Embryonic facial prominence (tissue), 1 donor: ENCODE data around the gene ARID5A.
"Not testable (repeated sequence)": the region's sequence is repeated elsewhere in the genome, so short reads cannot be mapped to it uniquely, and the experiment has no call there.

ENCODE experiments used
- DNase-seq: peaks from one replicate; pipeline ENCODE4 v3.0.0-alpha.2; 2016; ENCODE audit errors: extremely low spot score

ARID5A gene, protein sequence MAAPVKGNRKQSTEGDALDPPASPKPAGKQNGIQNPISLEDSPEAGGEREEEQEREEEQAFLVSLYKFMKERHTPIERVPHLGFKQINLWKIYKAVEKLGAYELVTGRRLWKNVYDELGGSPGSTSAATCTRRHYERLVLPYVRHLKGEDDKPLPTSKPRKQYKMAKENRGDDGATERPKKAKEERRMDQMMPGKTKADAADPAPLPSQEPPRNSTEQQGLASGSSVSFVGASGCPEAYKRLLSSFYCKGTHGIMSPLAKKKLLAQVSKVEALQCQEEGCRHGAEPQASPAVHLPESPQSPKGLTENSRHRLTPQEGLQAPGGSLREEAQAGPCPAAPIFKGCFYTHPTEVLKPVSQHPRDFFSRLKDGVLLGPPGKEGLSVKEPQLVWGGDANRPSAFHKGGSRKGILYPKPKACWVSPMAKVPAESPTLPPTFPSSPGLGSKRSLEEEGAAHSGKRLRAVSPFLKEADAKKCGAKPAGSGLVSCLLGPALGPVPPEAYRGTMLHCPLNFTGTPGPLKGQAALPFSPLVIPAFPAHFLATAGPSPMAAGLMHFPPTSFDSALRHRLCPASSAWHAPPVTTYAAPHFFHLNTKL

GRCh38 chr2:96536445-96537065 is at the start of gene ARID5A:
Gene ARID5A (plus strand): TSS chr2:96536752. CDS start chr2:96536827, 75 bp downstream.
- peak; percentile 79 for DNase-seq

DNA sequence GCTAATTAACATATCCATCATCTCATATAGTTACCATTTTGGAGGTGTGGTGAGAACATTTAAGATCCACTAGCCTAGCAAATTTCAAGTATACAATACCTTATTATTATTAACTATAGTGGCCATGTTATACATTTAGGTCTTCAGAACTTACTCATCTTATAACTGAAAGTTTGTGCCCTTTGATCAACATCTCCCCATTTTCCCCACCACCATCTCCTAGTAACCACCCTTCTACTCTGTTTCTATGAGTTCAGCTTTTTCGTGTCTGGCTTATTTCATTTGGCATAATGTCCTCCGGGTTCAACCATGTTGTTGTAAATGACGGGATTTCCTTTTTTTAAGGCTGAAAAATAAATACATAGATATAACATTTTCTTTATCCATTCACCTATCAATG is 47.3 kb upstream of the ARID5A start:
- DNase-seq, result no peak

- no peak for DNase-seq
Measured at GRCh38 chr2:96489663-96490062, 46.9 kb upstream of the ARID5A start.

GRCh38 chr2:96491860-96492497 is 44.6 kb upstream of the ARID5A start:
- DNase-seq, result no peak

DNA sequence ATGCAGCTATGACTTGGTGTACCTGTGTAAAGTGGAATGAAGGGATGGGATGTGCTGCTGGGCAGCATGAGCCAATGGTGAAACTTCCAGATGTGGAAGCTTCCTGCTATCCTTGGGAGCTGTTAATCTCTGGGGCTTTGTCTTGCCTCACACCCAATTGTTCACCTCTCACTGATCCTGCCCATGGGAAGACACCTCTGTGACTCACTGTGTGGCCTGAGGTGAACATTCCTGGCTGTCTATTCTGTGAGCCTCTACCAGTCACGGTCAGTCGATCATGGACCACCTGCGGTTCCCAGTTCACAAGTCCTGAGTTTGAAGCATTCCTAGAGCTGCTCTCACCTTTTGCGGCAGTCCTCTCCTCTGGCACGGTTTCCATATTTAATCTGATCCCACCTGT is 43.5 kb upstream of the ARID5A start:
- no peak for DNase-seq

GRCh38 chr2:96494188-96494587 is 42.4 kb upstream of the ARID5A start:
- no peak for DNase-seq

DNA sequence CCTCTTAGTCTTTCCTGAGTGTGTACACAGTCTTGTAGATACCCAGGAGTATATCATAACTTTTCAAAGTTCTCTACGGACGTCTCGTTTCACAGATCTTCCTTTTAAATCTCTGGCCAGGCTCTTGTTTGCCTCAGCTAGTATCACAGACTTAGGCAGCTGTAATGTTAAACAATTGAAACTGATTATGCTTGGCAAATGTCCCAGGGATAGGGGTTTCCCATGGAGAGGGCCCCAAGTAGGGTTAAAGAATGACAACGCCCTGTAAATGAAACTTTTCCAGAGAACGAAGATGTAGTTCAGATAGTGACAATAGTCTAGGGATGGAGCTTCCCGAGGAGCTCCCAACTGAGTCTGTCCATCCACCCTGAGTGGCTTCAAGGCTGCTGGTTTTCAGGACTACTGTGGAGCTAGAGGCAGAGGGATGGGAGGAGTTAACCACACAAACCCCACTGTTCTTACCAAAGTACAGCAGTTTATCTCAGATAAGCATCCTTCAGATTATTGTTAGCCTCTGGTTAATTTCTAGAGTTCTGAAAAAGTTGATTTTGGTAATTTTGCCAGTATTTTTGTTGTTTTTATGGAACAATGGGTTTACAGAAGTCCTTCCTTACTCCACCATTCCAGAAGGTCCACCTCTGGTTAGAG is 40.4 kb upstream of the ARID5A start:
- no peak for DNase-seq

- no peak for DNase-seq
Measured at GRCh38 chr2:96498021-96498431, 38.5 kb upstream of the ARID5A start.

GRCh38 chr2:96498611-96499010 is 37.9 kb upstream of the ARID5A start:
- DNase-seq, result not testable (repeated sequence)

- no peak for DNase-seq
Measured at GRCh38 chr2:96499061-96499960, 37.2 kb upstream of the ARID5A start.

DNA sequence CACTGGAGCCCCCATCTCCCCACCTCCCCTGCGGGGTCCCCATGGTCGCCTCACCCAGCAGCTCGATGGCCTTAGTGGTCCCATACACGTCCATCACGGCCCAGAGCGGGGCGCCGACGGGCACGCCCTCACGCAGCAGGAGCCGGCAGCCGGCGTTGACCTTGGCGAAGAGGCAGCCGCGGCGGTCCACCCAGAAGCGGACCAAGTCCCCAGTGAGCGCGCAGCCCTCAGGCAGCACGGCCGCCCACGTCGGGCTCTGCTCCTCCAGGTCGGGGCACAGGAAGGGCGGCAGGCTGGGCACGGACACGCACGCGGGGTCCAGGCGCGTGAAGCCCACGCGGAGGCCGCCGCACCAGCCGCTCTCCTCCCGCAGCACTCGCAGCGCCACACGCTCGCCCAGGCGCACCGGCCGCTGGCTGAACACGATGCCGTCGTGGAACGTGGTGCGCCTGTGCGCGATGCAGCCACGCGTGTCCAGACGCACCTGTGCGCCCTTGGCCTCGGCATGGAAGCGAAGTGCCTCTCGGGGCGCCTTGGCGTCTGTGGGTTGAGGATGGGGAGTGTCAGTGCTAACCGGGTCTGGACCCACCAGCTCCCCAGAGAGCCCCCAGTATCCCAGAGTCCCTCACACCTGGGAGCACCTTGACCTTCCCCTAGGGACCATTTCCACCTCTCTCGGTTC is 36.0 kb upstream of the ARID5A start:
- DNase-seq, result no peak

DNA sequence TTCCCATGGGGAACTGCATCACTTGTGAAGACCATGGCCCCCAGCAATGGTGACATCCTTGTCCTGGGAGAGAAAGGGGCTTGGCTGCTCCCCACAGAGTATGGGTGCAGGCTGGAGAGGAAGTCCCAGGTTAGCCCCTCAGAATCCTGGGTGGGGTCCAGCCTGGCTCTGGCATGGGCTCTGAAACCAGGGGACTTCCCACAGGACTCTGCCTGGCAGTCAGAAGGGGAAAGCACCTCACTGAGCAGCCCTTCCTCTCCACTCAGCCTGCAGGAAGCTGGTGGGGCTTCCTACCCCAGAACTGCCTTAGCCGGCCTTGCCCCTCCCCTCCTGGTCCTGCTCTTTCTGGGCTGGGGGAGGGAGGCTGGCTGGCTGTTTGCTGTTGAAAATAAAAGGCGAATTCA is 35.1 kb upstream of the ARID5A start:
- DNase-seq, result no peak

DNA sequence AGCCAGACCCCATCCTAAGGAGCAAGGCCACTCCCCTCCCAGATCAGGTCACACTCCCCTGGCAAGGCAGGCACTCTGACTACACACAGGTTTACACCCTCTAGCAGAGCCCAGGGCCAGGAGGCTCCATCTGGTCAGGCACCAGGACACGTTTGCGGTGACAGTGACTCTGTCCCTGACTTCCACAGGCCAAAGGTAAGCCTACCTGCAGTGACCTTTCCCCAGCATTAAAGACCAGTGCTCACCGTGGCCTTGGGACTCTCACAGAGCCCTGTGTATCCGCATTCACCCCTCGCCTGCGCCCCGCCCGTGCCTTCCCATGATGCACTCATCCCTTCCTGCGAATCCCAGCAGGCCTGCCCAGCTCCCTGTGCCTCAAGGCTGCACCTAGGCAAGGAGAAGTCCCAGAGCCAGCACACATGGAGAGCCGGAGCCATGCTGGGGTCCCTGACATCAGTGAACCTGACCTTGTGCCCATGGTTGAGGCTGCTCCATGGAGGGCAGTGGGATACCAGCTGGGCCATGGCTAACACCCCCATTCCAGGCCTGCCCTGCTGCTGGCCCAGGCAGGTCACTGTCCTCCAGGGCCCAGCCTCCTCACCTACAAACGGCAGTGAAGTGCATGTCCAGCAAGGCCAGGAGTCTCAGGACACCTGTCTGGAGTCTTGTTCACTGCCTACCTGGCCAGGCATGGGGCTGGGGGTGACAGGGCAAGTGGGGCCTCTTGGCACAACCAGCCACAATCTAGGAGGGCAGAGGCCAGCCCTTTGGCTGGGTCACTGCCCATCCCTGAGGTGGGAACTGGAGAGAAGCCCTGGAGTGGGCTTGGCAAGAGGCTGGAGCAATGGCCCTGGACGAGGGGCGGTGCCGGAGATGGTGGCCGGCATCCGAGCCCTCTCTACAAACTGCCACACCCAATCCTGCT is 34.4 kb upstream of the ARID5A start:
- DNase-seq, result no peak

- DNase-seq, result no peak
Measured at GRCh38 chr2:96502891-96503636, 33.5 kb upstream of the ARID5A start.

DNA sequence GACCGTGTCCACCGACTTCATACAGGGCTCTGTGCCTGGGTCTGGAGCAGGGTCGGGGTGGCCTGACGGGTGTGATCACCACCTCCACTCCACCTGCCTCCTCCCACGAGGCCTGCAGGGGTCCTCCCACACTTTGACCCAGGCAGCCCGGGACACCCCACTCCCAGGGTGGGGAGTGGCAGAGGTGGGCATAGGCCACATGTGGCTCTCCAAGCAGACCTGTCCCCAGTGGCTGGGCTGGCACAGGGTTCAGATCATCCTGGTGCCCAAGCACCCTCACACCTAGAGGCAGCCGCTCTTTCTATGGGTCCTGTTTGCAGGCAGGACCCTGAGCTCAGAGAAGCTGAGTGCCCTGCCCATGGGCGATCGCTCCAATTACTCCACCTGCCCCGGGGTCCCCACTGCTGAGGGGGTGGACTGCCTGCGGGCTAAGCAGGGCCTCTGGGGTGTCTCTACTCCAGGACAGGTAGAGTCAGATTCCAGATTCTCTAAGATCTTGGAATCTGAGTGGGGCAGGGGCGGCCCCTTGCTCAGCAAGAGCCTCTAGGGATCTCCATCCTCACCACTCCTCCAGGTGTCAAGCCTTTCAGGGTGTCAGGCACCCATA is 32.8 kb upstream of the ARID5A start:
- no peak for DNase-seq

GRCh38 chr2:96505231-96505889 is 31.2 kb upstream of the ARID5A start, which contains the start of gene NEURL3:
Gene NEURL3 (minus strand): TSS chr2:96505357. CDS start chr2:96505286, 71 bp downstream.
- no peak for DNase-seq
